Erythroblast (primary cell): Measurements from ENCODE around the gene RBMS1.

Source experiments
- GATA1 ChIP-seq: IDR thresholded peaks from 2 replicates; pipeline ENCODE4 v1.6.1; 2011; ENCODE audit warnings: low read depth, mild to moderate bottlenecking, control low read depth, low read length, moderate library complexity
- POLR2A ChIP-seq: IDR thresholded peaks from 2 replicates; pipeline ENCODE4 v1.6.1; 2011; ENCODE audit warnings: mild to moderate bottlenecking, low read length

- no peak for TF ChIP-seq POLR2A
- no peak for TF ChIP-seq GATA1
These were observed 33.3 kb downstream of the RBMS1 start for GRCh38 chr2:160460333-160460731.
